Endothelial cell (in vitro differentiated cells): ENCODE measurements around the gene LPP. TPM values are rescaled to one million over a fixed set of nuclear protein-coding genes. Genes with fewer than 3 reads are reported as not detected.

ENCODE experiments used
- DNase-seq: peaks from one replicate; pipeline ENCODE4 v3.0.0; 2021; ENCODE audit warnings: low spot score
- H3K27ac Mint-ChIP-seq: one replicate; pipeline ENCODE4 v1.8.0; 2021; ENCODE audit warnings: mixed read lengths, inconsistent platforms; ENCODE audit not compliant: unreplicated experiment
- H3K27me3 Mint-ChIP-seq: one replicate; pipeline ENCODE4 v1.8.0; 2021; ENCODE audit warnings: mild to moderate bottlenecking, moderate library complexity, mixed read lengths, inconsistent platforms; ENCODE audit not compliant: unreplicated experiment
- H3K36me3 Mint-ChIP-seq: one replicate; pipeline ENCODE4 v1.8.0; 2021; ENCODE audit warnings: mild to moderate bottlenecking, low read depth, mixed read lengths, inconsistent platforms; ENCODE audit not compliant: unreplicated experiment
- H3K4me1 Mint-ChIP-seq: one replicate; pipeline ENCODE4 v1.8.0; 2021; ENCODE audit warnings: mild to moderate bottlenecking, mixed read lengths, inconsistent platforms; ENCODE audit not compliant: unreplicated experiment
- H3K4me3 Mint-ChIP-seq: one replicate; pipeline ENCODE4 v1.8.0; 2021; ENCODE audit warnings: mild to moderate bottlenecking, mixed read lengths, inconsistent platforms; ENCODE audit not compliant: unreplicated experiment
- H3K9me3 Mint-ChIP-seq: one replicate; pipeline ENCODE4 v1.8.0; 2021; ENCODE audit warnings: mixed read lengths, inconsistent platforms; ENCODE audit not compliant: unreplicated experiment
- CTCF ChIP-seq: fragments of 200-600 bp; sonication (generic); IDR thresholded peaks from one replicate; pipeline ENCODE4 v1.5.0; 2021; ENCODE audit warnings: antibody characterized with exemption; ENCODE audit not compliant: unreplicated experiment
- total RNA-seq: library from RNA; stranded (reverse); fragmentation: NEBNext Ultra II Directional; extraction: Animal tissue kit (Norgen Biotek cat#: 25700); gene quantifications from one replicate; pipeline ENCODE4 v1.2.1, GENCODE V29; 2021; ENCODE audit not compliant: unreplicated experiment

Gene LPP
- total RNA-seq, 1 donor from 2014 or later, result 181 TPM

GRCh38 chr3:188158731-188159310, 4.9 kb downstream of the LPP start:
- no peak overlapping the region for H3K27ac Mint-ChIP-seq
- no peak overlapping the region for H3K4me3 Mint-ChIP-seq
- peaks cover 34% of the 10 kb centered on the region for H3K4me1 Mint-ChIP-seq
- peaks cover 14% of the 10 kb centered on the region for H3K27me3 Mint-ChIP-seq
- H3K9me3 Mint-ChIP-seq, result no peaks in the 10 kb centered on the region
- H3K36me3 Mint-ChIP-seq, result peaks cover 8% of the 10 kb centered on the region
- no peak for DNase-seq
- no peak for TF ChIP-seq CTCF

GRCh38 chr3:188160751-188161150, 6.8 kb downstream of the LPP start:
- H3K9me3 Mint-ChIP-seq, result no peaks in the 10 kb centered on the region
- H3K4me3 Mint-ChIP-seq, result no peak overlapping the region
- H3K27ac Mint-ChIP-seq, result no peak overlapping the region
- peaks cover 10% of the 10 kb centered on the region for H3K27me3 Mint-ChIP-seq
- peaks cover 4% of the 10 kb centered on the region for H3K36me3 Mint-ChIP-seq
- H3K4me1 Mint-ChIP-seq, result peaks cover 30% of the 10 kb centered on the region
- TF ChIP-seq CTCF, result no peak
- DNase-seq, result no peak

DNA sequence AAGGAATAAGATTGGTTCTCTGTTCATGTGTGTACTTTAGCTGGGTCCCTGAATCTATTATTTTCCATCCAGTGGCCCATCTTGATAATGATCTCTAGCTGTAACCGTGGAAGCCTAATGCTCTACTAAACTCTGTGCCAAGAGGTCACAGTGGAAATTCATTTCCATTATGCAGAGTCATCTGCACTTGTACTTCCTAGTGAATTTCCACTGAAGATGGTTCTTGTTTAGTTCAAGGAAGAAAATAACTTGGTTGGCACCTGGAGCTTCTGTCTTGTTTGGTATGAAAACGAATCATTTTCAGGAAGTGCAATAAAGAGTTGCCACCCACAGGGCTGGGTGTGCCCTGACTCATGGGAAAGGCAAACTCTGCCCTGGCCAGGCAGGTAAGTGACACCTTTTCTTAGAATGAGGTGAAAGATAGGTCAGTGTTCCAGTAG, 10.3 kb downstream of the LPP start:
- TF ChIP-seq CTCF, result no peak
- Mint-ChIP-seq H3K36me3 (no peaks in the 10 kb centered on the region), H3K4me3 (no peak overlapping the region), H3K9me3 (no peaks in the 10 kb centered on the region), H3K27ac (no peak overlapping the region), H3K27me3 (peaks cover 6% of the 10 kb centered on the region), H3K4me1 (peaks cover 12% of the 10 kb centered on the region)
- no peak for DNase-seq

DNA sequence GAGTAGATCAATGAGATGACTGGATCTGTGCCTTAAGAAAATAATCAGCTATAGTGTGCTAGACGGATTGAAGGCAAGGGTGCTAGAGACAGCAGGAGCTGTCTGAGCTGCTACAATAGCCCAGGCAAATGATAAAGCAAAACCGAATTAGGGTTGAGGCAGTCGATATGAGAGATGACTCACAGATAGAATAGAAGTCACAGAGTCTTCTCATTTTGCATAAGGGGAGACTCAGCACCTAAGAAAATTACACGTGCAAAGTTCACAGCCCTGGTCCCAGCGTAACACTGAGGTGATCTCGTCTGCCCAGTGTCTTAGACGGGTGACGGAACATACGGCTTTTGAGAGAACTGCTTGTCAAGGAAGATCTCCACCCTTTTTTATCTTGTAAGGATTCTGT, 11.6 kb downstream of the LPP start:
- Mint-ChIP-seq H3K27ac (no peak overlapping the region), H3K4me1 (peaks cover 12% of the 10 kb centered on the region)

GRCh38 chr3:188166441-188166840, 12.5 kb downstream of the LPP start:
- Mint-ChIP-seq H3K4me1 (peaks cover 12% of the 10 kb centered on the region), H3K4me3 (no peak overlapping the region), H3K27me3 (peaks cover 2% of the 10 kb centered on the region), H3K36me3 (no peaks in the 10 kb centered on the region), H3K9me3 (no peaks in the 10 kb centered on the region), H3K27ac (no peak overlapping the region)
- TF ChIP-seq CTCF, result no peak
- no peak for DNase-seq

More for the DNA sequence above, 11.6 kb downstream of the LPP start:
- Mint-ChIP-seq H3K36me3 (no peaks in the 10 kb centered on the region), H3K9me3 (no peaks in the 10 kb centered on the region), H3K4me3 (no peak overlapping the region), H3K27me3 (peaks cover 3% of the 10 kb centered on the region)
- DNase-seq, result no peak
- no peak for TF ChIP-seq CTCF
